HCT116 (cell line): Measurements from ENCODE around the gene SLX9. TPM values are rescaled to one million over a fixed set of nuclear protein-coding genes. Genes with fewer than 3 reads are reported as not detected.
"Not testable (repeated sequence)": the region's sequence is repeated elsewhere in the genome, so short reads cannot be mapped to it uniquely, and the experiment has no call there.

Source experiments
- ATAC-seq: fragments of 200-7000 bp; cut with Tn5 transposase; 2 replicates; pipeline ENCODE4 v1.9.1; 2020; ENCODE audit warnings: mild to moderate bottlenecking, moderate library complexity
- BruUV-seq: library from RNA; stranded (reverse); fragments of 400-500 nt; replicated peaks from 2 replicates; lab custom pipeline; 2021; lab: Mats Ljungman, UMichigan
- CTCF ChIA-PET: fragments of 300-600 bp; sonication (Branson Sonifier 250); formaldehyde crosslinking; loops from one replicate; lab custom pipeline; 2021; ENCODE audit warnings: antibody characterized with exemption; lab: Charles Lee
- POLR2A ChIA-PET: fragments of 300-600, 350-600 bp; sonication (Branson Sonifier 250); formaldehyde crosslinking; loops from one replicate; lab custom pipeline; 2021; ENCODE audit warnings: antibody characterized with exemption; lab: Charles Lee
- RAD21 ChIA-PET, 2 experiments: fragments of 300-600 bp; sonication (Branson Sonifier 250); formaldehyde crosslinking; loops; one replicate each; lab custom pipeline; 2023; ENCODE audit warnings: low total read pairs in 2 of 2; ENCODE audit not compliant: uncharacterized antibody in 2 of 2, unreplicated experiment in 2 of 2, low non-redundant PET in 1 of 2; lab: Charles Lee
- DNase-seq: peaks from one replicate; pipeline ENCODE4 v3.0.0-alpha.2; 2010; ENCODE audit warnings: low read depth, low spot score
- H2AFZ ChIP-seq: fragments of 200-600 bp; shearing (Covaris generic), sonication (generic); 2 replicates; pipeline ENCODE4 v1.6.1; 2017; ENCODE audit warnings: low read depth, mixed run types, mixed read lengths, antibody characterized with exemption, low read length; ENCODE audit not compliant: poor library complexity, severe bottlenecking
- H3K27ac ChIP-seq: 2 replicates; pipeline ENCODE4 v1.5.1; 2012; ENCODE audit warnings: low read depth, low read length
- H3K27me3 ChIP-seq: fragments of 200-600 bp; sonication (generic); 2 replicates; pipeline ENCODE4 v1.6.1; 2016; ENCODE audit warnings: mixed run types, low read length, mixed read lengths; ENCODE audit not compliant: insufficient read depth
- H3K36me3 ChIP-seq, 2 experiments: fragments of 200-500 bp in 1 of 2; fragments of 200-600 bp in 1 of 2; sonication (Bioruptor generic) in 1 of 2; sonication (generic) in 1 of 2; 2 replicates each; pipeline versions ENCODE4 v1.5.1 to v1.6.1; 2014 to 2016; ENCODE audit warnings: low read length in 2 of 2, inconsistent platforms in 1 of 2, mixed read lengths in 1 of 2, mixed run types in 1 of 2; ENCODE audit not compliant: insufficient read depth in 2 of 2, control insufficient read depth in 1 of 2
- H3K4me1 ChIP-seq, 2 experiments: fragments of 200-600 bp in 1 of 2; sonication (generic) in 1 of 2; 2 replicates each; pipeline versions ENCODE4 v1.5.1 to v1.6.1; 2012 to 2017; ENCODE audit warnings: low read length in 2 of 2, inconsistent platforms in 1 of 2, mild to moderate bottlenecking in 1 of 2, mixed read lengths in 1 of 2, mixed run types in 1 of 2, moderate library complexity in 1 of 2; ENCODE audit not compliant: insufficient read depth in 2 of 2, control insufficient read depth in 1 of 2
- H3K4me2 ChIP-seq: fragments of 200-600 bp; sonication (generic); 2 replicates; pipeline ENCODE4 v1.6.1; 2017; ENCODE audit warnings: mixed run types, low read length, mixed read lengths
- H3K4me3 ChIP-seq, 2 experiments: fragments of 200-600 bp in 1 of 2; sonication (generic) in 1 of 2; replicated peaks in 1 of 2; 2 replicates each; pipeline ENCODE4 v1.5.1; 2011 to 2016; ENCODE audit warnings: low read length in 2 of 2, control low read depth in 1 of 2, low read depth in 1 of 2, mild to moderate bottlenecking in 1 of 2, mixed read lengths in 1 of 2, mixed run types in 1 of 2
- H3K79me2 ChIP-seq: fragments of 200-600 bp; sonication (generic); 2 replicates; pipeline ENCODE4 v1.6.1; 2017; ENCODE audit warnings: mild to moderate bottlenecking, mixed run types, low read length, moderate library complexity, mixed read lengths; ENCODE audit not compliant: insufficient read depth
- H3K9ac ChIP-seq: fragments of 200-600 bp; sonication (generic); 2 replicates; pipeline ENCODE4 v1.6.1; 2016; ENCODE audit warnings: low read length, mixed read lengths
- H3K9me2 ChIP-seq: fragments of 200-600 bp; sonication (generic), shearing (Covaris generic); 2 replicates; pipeline ENCODE4 v1.6.1; 2017; ENCODE audit warnings: mixed run types, mild to moderate bottlenecking, moderate library complexity; ENCODE audit not compliant: insufficient read depth
- H3K9me3 ChIP-seq, 2 experiments: fragments of 200-500 bp in 1 of 2; fragments of 200-600 bp in 1 of 2; sonication (Bioruptor generic) in 1 of 2; sonication (generic) in 1 of 2; 2 replicates each; pipeline ENCODE4 v1.6.1; 2014 to 2017; ENCODE audit warnings: low read length in 2 of 2, mixed read lengths in 2 of 2, inconsistent platforms in 1 of 2, low read depth in 1 of 2, mild to moderate bottlenecking in 1 of 2, mixed run types in 1 of 2, moderate library complexity in 1 of 2; ENCODE audit not compliant: control insufficient read depth in 1 of 2, insufficient read depth in 1 of 2
- H4K20me1 ChIP-seq: fragments of 200-600 bp; sonication (generic), shearing (Covaris generic); 2 replicates; pipeline ENCODE4 v1.6.1; 2017; ENCODE audit warnings: mixed run types, mild to moderate bottlenecking, moderate library complexity; ENCODE audit not compliant: insufficient read depth
- CBX3 ChIP-seq: IDR thresholded peaks from 2 replicates; pipeline ENCODE4 v1.6.1; 2012; ENCODE audit warnings: low read depth
- CEBPB ChIP-seq: IDR thresholded peaks from 2 replicates; pipeline ENCODE4 v1.6.1; 2012; ENCODE audit warnings: low read depth
- ELF1 ChIP-seq: IDR thresholded peaks from 2 replicates; pipeline ENCODE4 v1.6.1; 2012; ENCODE audit warnings: low read depth, borderline replicate concordance
- EZH2 ChIP-seq: fragments of 200-600 bp; sonication (generic); IDR thresholded peaks from 2 replicates; pipeline ENCODE4 v1.6.1; 2017; ENCODE audit warnings: antibody characterized with exemption, mixed run types
- FOSL1 ChIP-seq: IDR thresholded peaks from 2 replicates; pipeline ENCODE4 v1.6.1; 2012; ENCODE audit warnings: low read depth
- JUND ChIP-seq: IDR thresholded peaks from 2 replicates; pipeline ENCODE4 v1.6.1; 2012
- POLR2AphosphoS5 ChIP-seq: IDR thresholded peaks from 2 replicates; pipeline ENCODE4 v1.6.1; 2011; ENCODE audit warnings: mild to moderate bottlenecking, low read depth, low read length, moderate library complexity
- RAD21 ChIP-seq: IDR thresholded peaks from 2 replicates; pipeline ENCODE4 v1.6.1; 2012; ENCODE audit warnings: low read depth, mild to moderate bottlenecking
- SP1 ChIP-seq: IDR thresholded peaks from 2 replicates; pipeline ENCODE4 v1.6.1; 2012; ENCODE audit warnings: low read depth
- SRF ChIP-seq: IDR thresholded peaks from 2 replicates; pipeline ENCODE4 v1.6.1; 2012; ENCODE audit warnings: low read depth
- TCF7L2 ChIP-seq: IDR thresholded peaks from 2 replicates; pipeline ENCODE4 v1.7.0; 2011; ENCODE audit warnings: borderline replicate concordance, inconsistent platforms; ENCODE audit not compliant: insufficient read depth, insufficient read length; ENCODE audit errors: extremely low read depth
- YY1 ChIP-seq: IDR thresholded peaks from 2 replicates; pipeline ENCODE4 v1.6.1; 2011; ENCODE audit warnings: low read length, low read depth, moderate library complexity, mild to moderate bottlenecking; ENCODE audit not compliant: insufficient replicate concordance; ENCODE audit errors: extremely low read depth
- ZFX ChIP-seq: fragments of 450-650 bp; IDR thresholded peaks from 2 replicates; pipeline ENCODE4 v1.6.1; 2017
- intact Hi-C: fragments of 100-400 bp; cut with micrococcal nuclease; formaldehyde crosslinking; loops from 2 replicates; pipeline ENCODE4 v1.10.0; 2022
- total RNA-seq: library from RNA; stranded (reverse); gene quantifications from one replicate; pipeline ENCODE4 v1.2.1, GENCODE V29; 2021; ENCODE audit not compliant: unreplicated experiment
- TF ChIP-seq, protein P1 (sequence below), 3 experiments: fragments of 200-600 bp in 1 of 3; sonication (generic) in 1 of 3; IDR thresholded peaks in 2 of 3; conservative IDR thresholded peaks in 1 of 3; 2 replicates each; pipeline ENCODE4 v1.5.1; 2012 to 2017; ENCODE audit warnings: low read depth in 2 of 3, low read length in 2 of 3, antibody characterized with exemption in 1 of 3, borderline replicate concordance in 1 of 3, control low read depth in 1 of 3, mild to moderate bottlenecking in 1 of 3, mixed read lengths in 1 of 3, mixed run types in 1 of 3, moderate library complexity in 1 of 3; ENCODE audit not compliant: insufficient read depth in 1 of 3
- TF ChIP-seq, protein P2 (sequence below): IDR thresholded peaks from 2 replicates; pipeline ENCODE4 v1.6.1; 2012

Gene SLX9
- total RNA-seq, 1 experiment from 2014 or later = 61.9 TPM

DNA sequence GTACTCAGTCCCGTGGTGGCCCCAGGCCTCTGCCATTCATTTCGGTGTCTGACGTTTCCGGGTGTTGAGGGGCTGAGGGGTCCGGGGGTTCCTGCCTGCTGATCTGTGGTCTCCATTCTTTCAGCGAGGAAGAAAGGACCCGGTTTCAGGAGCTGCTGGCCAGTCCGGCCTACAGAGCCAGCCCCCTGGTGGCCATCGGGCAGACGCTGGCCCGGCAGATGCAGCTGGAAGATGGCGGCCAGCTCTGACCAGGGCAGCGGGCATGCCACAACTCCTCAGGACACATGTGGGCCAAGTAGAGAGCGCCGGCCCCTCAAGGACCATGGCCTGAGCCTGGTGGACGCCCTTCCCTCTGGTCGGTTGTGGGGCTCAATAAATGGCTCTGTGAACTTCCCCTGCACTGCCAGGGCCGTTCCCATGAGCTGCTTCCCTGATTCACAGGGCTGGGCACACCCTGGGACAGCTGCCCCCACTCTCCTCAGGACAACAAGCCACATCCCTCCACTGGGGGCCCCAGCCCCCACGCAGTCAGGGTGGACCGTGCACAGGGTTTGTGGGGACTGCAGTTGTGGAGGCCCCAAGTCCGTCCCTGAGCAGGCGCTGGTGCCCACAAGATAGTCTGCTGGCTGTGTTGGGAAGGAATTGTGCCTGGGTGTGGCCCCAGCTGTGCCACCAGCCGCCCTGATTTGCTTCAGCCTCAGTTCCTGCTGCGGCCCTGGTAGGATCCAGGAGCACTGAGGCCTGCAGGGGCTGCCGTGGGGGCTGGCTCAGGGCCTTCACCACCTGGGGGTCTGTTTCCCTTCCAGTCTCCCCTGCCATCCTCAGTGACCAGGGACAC lies 36.9 kb downstream of the SLX9 start:
- H4K20me1 ChIP-seq, H3K4me1 ChIP-seq, DNase-seq, ATAC-seq, H3K27me3 ChIP-seq, H3K79me2 ChIP-seq, BruUV-seq, POLR2A ChIA-PET, H3K4me3 ChIP-seq, H3K27ac ChIP-seq, H3K4me2 ChIP-seq, H3K9ac ChIP-seq, H3K9me3 ChIP-seq, intact Hi-C loops, H3K9me2 ChIP-seq, H3K36me3 ChIP-seq, H2AFZ ChIP-seq: not testable (repeated sequence)
- TF ChIP-seq, protein P1, sequence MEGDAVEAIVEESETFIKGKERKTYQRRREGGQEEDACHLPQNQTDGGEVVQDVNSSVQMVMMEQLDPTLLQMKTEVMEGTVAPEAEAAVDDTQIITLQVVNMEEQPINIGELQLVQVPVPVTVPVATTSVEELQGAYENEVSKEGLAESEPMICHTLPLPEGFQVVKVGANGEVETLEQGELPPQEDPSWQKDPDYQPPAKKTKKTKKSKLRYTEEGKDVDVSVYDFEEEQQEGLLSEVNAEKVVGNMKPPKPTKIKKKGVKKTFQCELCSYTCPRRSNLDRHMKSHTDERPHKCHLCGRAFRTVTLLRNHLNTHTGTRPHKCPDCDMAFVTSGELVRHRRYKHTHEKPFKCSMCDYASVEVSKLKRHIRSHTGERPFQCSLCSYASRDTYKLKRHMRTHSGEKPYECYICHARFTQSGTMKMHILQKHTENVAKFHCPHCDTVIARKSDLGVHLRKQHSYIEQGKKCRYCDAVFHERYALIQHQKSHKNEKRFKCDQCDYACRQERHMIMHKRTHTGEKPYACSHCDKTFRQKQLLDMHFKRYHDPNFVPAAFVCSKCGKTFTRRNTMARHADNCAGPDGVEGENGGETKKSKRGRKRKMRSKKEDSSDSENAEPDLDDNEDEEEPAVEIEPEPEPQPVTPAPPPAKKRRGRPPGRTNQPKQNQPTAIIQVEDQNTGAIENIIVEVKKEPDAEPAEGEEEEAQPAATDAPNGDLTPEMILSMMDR (IDR thresholded peaks at IDR 0.05 in 2 of 3, conservative IDR thresholded peaks at IDR 0.05 in 1 of 3; ENCODE audit: borderline replicate concordance in 1 of 3, insufficient read depth in 1 of 3, low read depth in 2 of 3, low read length in 2 of 3) = peak in 2 of 3 experiments; percentile 13 to 17; a peak in 1 of 6 replicates
- ChIA-PET RAD21 (interaction anchor here in 1 of 2 experiments (0.5 kb wide), 1 partner anchor 27 kb away, joined by 3 read pairs; no protein-coding TSS in a partner anchor), CTCF (interaction anchor here (0.9 to 1.6 kb wide), 2 partner anchors 13 to 35 kb away, joined by 3 to 5 read pairs; no protein-coding TSS in a partner anchor)

DNA sequence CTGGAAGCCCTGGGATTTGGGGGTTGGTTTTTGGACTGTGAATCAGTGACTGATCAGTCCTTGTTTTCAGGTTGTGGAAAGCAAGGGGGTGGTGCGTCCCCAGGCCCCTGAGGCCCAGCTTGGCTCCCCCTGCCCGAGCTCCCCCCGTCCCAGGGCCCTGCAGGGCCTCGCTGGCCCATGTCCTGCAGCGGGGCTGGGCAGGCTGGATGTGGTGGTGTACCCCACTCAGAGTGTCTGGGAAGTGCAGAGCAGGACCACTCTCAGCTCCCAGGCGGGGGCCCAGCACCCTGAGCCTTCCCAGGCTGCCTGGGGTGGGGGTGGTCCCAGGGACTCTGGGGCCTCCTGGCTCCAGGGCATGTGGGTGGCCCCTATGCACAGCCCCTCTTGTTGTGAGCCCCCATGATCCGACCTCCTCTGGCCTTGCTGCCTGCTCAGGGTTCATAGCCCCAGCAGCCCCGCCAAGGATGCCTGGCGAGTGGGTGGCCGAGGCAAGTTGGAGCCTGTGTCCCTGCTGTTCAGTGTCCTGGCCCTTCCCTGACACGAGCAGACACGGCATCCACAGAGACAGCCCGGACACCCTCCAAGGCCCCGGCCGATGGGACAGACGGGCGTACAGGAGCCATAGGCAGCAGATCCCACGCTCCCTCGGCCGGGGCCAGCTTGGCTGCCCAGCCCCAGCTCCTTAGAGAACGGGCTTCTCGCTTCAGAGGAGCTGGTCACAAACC lies 37.9 kb downstream of the SLX9 start:
- no TSS peak for BruUV-seq
- ChIA-PET RAD21 (no interaction called here), CTCF (no interaction called here), POLR2A (no interaction called here)
- intact Hi-C loops = no loop called here
- H4K20me1 ChIP-seq = no peaks in the 10 kb centered on the region
- no peaks in the 10 kb centered on the region for H3K9me3 ChIP-seq
- H3K36me3 ChIP-seq = no peaks in the 10 kb centered on the region; a peak in 1 of 4 replicates
- H3K4me1 ChIP-seq = peaks cover 0 to 4% of the 10 kb centered on the region in 2 experiments; a peak in 1 of 4 replicates
- ATAC-seq (no peak), DNase-seq (no peak)
- no peaks in the 10 kb centered on the region; the same call in 1 of the 2 replicates for H3K79me2 ChIP-seq
- no peak overlapping the region for H3K27ac ChIP-seq
- H3K4me2 ChIP-seq = no peak overlapping the region
- H2AFZ ChIP-seq = no peak overlapping the region
- no peak overlapping the region for H3K9ac ChIP-seq
- no peak overlapping the region for H3K4me3 ChIP-seq
- no peaks in the 10 kb centered on the region for H3K27me3 ChIP-seq
- no peaks in the 10 kb centered on the region for H3K9me2 ChIP-seq
- TF ChIP-seq YY1 (no peak), JUND (no peak), RAD21 (no peak), TCF7L2 (no peak), ELF1 (no peak), CBX3 (no peak), CEBPB (no peak), ZFX (no peak), SP1 (no peak), EZH2 (no peak), POLR2AphosphoS5 (no peak), FOSL1 (no peak), SRF (no peak)
- TF ChIP-seq, protein P2, sequence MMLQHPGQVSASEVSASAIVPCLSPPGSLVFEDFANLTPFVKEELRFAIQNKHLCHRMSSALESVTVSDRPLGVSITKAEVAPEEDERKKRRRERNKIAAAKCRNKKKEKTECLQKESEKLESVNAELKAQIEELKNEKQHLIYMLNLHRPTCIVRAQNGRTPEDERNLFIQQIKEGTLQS = no peak
